OCI-LY3 (cell line): ENCODE results near the gene AGRN.
"Not testable (repeated sequence)": the region's sequence is repeated elsewhere in the genome, so short reads cannot be mapped to it uniquely, and the experiment has no call there.

Source experiments
- H2AFZ ChIP-seq: fragments of 200-600, 300-600 bp; shearing (Covaris generic); 2 replicates; pipeline ENCODE4 v1.6.0; 2014; ENCODE audit warnings: antibody characterized with exemption, low read depth, low read length
- H3K27ac ChIP-seq: fragments of 200-600, 300-600 bp; sonication (generic); 2 replicates; pipeline ENCODE4 v1.5.1; 2014; ENCODE audit warnings: mild to moderate bottlenecking, low read length, moderate library complexity, mixed read lengths
- H3K27me3 ChIP-seq: fragments of 200-600, 300-600 bp; sonication (generic); 2 replicates; pipeline ENCODE4 v1.6.1; 2014; ENCODE audit warnings: low read depth, low read length, mixed read lengths
- H3K36me3 ChIP-seq: fragments of 200-600, 300-600 bp; sonication (generic); replicated peaks from 2 replicates; pipeline ENCODE3; 2014; ENCODE audit warnings: low read depth, low read length, mixed read lengths
- H3K4me1 ChIP-seq: fragments of 300-600, 200-600 bp; sonication (generic); 2 replicates; pipeline ENCODE4 v1.6.1; 2014; ENCODE audit warnings: low read length, mixed read lengths
- H3K4me2 ChIP-seq: fragments of 200-600, 300-600 bp; sonication (generic); 2 replicates; pipeline ENCODE4 v1.6.1; 2014; ENCODE audit warnings: low read length, mixed read lengths
- H3K4me3 ChIP-seq: fragments of 300-600, 200-600 bp; sonication (generic); 2 replicates; pipeline ENCODE4 v1.5.1; 2014; ENCODE audit warnings: antibody characterized with exemption, mild to moderate bottlenecking, low read length, moderate library complexity
- H3K79me2 ChIP-seq: fragments of 300-600, 200-600 bp; shearing (Covaris generic); 2 replicates; pipeline ENCODE4 v1.6.1; 2014; ENCODE audit warnings: mild to moderate bottlenecking, low read length, mixed read lengths
- H3K9ac ChIP-seq: fragments of 300-600, 200-600 bp; shearing (Covaris generic); 2 replicates; pipeline ENCODE4 v1.6.0; 2014; ENCODE audit warnings: mild to moderate bottlenecking, low read length, moderate library complexity
- H3K9me3 ChIP-seq: fragments of 200-600, 300-600 bp; shearing (Covaris generic); 2 replicates; pipeline ENCODE4 v1.6.1; 2014; ENCODE audit warnings: low read length, mixed read lengths; ENCODE audit not compliant: insufficient read depth
- H4K20me1 ChIP-seq: fragments of 200-600, 300-600 bp; sonication (generic); 2 replicates; pipeline ENCODE4 v1.6.1; 2016; ENCODE audit warnings: low read length, mixed read lengths; ENCODE audit not compliant: insufficient read depth
- EZH2phosphoT487 ChIP-seq: fragments of 200-600 bp; shearing (Covaris generic); IDR thresholded peaks from 2 replicates; pipeline ENCODE4 v1.6.1; 2018; ENCODE audit warnings: antibody characterized with exemption, mixed run types, low read depth
- TF ChIP-seq, protein P1 (sequence below): fragments of 200-600, 300-600 bp; sonication (generic); IDR thresholded peaks from 2 replicates; pipeline ENCODE4 v1.5.1; 2014; ENCODE audit warnings: antibody characterized with exemption, low read length, low read depth

Gene AGRN

DNA sequence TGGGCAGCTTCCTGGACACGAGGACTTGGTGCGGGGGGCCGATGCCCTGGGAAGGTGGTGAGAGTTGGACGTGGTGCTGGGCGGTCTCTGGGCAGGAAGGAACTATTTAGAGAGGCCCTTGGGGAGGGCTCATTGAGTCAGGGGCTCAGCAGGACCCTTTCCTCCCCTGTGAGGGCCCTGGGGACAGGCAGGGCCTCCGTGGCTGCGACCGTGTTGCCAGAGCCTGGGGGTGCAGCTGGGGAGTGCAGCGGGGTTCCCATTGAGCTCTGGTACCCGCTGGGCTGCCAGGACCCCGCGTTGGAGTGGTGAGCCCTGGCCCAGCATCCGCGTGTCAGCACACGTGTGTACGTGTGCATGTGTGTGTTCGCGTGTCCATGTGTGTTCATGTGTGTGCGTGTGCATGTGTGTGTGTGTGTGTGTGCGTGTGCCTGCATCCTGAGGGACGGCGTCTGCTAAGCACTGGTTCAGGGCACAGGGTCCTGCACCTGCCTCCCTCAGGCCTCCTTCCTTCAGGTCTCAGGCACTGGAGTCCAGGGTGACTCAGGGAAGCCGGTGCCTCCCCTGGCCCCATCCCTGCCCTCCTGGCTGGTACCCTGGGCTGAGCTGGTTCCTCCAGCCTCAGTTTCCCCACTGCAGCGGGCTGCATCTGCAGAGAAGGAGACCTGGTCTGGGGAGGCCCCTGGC lies 43.5 kb downstream of the AGRN start:
- Histone ChIP-seq H3K4me2 (peak overlapping the region; percentile 97), H3K27ac (no peak overlapping the region; the same call in 1 of the 2 replicates), H3K79me2 (no peaks in the 10 kb centered on the region), H3K9me3 (no peaks in the 10 kb centered on the region), H3K4me3 (peak overlapping the region; percentile 81), H3K9ac (no peak overlapping the region), H3K4me1 (peaks cover 25% of the 10 kb centered on the region), H3K36me3 (no peaks in the 10 kb centered on the region), H3K27me3 (peaks cover 48% of the 10 kb centered on the region), H4K20me1 (no peaks in the 10 kb centered on the region), H2AFZ (no peak overlapping the region)
- TF ChIP-seq, protein P1, sequence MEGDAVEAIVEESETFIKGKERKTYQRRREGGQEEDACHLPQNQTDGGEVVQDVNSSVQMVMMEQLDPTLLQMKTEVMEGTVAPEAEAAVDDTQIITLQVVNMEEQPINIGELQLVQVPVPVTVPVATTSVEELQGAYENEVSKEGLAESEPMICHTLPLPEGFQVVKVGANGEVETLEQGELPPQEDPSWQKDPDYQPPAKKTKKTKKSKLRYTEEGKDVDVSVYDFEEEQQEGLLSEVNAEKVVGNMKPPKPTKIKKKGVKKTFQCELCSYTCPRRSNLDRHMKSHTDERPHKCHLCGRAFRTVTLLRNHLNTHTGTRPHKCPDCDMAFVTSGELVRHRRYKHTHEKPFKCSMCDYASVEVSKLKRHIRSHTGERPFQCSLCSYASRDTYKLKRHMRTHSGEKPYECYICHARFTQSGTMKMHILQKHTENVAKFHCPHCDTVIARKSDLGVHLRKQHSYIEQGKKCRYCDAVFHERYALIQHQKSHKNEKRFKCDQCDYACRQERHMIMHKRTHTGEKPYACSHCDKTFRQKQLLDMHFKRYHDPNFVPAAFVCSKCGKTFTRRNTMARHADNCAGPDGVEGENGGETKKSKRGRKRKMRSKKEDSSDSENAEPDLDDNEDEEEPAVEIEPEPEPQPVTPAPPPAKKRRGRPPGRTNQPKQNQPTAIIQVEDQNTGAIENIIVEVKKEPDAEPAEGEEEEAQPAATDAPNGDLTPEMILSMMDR = no peak
- no peak for TF ChIP-seq EZH2phosphoT487

DNA sequence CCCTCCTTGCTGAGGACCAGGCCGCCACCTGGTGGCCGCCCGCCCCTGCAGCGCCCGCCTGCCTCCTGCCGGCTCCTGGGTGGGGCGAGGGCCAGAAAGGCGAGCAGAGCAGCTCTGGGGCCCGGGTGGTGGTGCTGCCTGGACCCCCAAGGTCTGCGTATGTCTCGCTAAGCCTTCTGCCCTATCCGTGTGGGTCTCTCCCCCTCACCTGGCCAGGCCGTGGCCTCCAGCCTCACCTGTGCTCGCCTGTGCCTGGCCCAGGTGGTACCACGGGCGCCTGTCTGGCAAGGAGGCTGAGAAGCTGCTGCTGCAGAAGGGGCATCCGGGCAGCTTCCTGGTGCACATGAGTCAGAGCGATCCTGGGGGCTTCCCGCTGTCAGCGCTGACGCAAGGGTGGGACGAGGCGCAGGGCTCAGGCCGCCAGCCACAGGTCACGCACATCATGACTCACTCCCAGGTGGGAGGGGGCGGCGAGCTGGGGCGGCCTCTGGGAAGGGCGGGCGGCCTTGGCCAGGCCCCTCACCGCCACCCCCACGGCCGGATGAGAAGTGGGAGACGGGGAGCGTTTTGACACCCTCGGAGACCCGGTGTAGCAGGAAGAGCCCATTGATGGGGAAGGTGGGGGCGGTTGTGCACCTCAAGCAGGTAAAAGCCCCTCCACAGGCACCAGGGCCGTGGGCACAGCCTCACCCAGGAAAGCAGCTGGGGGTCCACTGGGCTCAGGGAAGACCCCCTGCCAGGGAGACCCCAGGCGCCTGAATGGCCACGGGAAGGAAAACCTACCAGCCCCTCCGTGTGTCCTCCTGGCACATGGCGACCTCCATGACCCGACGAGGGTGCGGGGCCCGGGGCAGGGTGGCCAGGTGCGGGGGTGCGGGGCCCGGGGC lies 44.3 kb downstream of the AGRN start:
- Histone ChIP-seq H3K79me2 (no peaks in the 10 kb centered on the region), H3K9ac (peak overlapping the region; percentile 53), H4K20me1 (no peaks in the 10 kb centered on the region), H3K9me3 (no peaks in the 10 kb centered on the region), H2AFZ (peak overlapping the region; percentile 68; the same call in 1 of the 2 replicates), H3K4me1 (peaks cover 25% of the 10 kb centered on the region), H3K27me3 (peaks cover 43% of the 10 kb centered on the region), H3K4me2 (peak overlapping the region; percentile 97), H3K27ac (peak overlapping the region; percentile 47), H3K36me3 (no peaks in the 10 kb centered on the region), H3K4me3 (peak overlapping the region; percentile 81)
- TF ChIP-seq, protein P1 = peak; percentile 92
- no peak for TF ChIP-seq EZH2phosphoT487

DNA sequence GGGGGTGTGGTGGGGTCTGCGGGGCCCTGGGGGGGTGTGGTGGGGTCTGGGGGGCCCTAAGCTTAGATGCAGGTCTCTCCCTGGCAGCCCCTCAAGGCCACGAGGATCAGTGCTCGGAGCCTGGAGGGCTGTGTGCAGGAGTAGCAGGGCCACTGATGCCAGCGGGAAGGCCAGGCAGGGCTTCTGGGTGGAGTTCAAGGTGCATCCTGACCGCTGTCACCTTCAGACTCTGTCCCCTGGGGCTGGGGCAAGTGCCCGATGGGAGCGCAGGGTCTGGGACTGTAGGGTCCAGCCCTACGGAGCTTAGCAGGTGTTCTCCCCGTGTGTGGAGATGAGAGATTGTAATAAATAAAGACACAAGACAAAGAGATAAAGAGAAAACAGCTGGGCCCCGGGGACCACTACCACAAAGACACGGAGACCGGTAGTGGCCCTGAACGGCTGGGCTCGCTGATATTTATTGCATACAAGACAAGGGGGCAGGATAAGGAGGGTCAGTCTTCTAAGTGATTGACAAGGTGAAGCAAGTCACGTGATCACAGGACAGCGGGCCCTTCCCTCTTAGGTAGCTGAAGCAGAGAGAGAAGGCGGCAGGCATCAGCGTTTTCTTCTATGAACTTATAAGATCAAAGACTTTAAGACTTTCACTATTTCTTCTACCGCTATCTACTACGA lies 45.5 kb downstream of the AGRN start:
- Histone ChIP-seq H3K79me2 (no peaks in the 10 kb centered on the region), H2AFZ (no peak overlapping the region), H3K36me3 (no peaks in the 10 kb centered on the region), H3K9me3 (no peaks in the 10 kb centered on the region), H3K4me1 (peaks cover 25% of the 10 kb centered on the region), H3K4me2 (peak overlapping the region; percentile 30), H3K27me3 (peaks cover 36% of the 10 kb centered on the region), H3K9ac (no peak overlapping the region), H3K27ac (no peak overlapping the region), H3K4me3 (peak overlapping the region; percentile 42; the same call in 1 of the 2 replicates), H4K20me1 (no peaks in the 10 kb centered on the region)
- no peak for TF ChIP-seq EZH2phosphoT487
- TF ChIP-seq, protein P1 = no peak

DNA sequence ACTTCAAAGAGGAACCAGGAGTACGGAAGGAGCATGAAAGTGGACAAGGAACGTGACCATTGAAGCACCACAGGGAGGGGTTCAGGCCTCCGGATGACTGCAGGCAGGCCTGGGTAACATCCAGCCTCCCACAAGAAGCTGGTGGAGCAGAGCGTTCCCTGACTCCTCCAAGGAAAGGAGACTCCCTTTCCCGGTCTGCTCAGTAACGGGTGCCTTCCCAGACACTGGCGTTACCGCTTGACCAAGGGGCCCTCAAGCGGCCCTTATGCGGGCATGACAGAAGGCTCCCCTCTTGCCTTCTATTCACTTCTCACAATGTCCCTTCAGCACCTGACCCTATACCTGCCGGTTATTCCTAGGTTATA lies 46.0 kb downstream of the AGRN start:
- peak overlapping the region; percentile 30; the same call in 1 of the 2 replicates for H3K4me2 ChIP-seq
- H3K27ac ChIP-seq, H3K79me2 ChIP-seq, H4K20me1 ChIP-seq, H3K9ac ChIP-seq, H2AFZ ChIP-seq, H3K36me3 ChIP-seq, H3K9me3 ChIP-seq: not testable (repeated sequence)
- H3K4me3 ChIP-seq = peak overlapping the region; percentile 42; the same call in 1 of the 2 replicates
- peaks cover 26% of the 10 kb centered on the region for H3K4me1 ChIP-seq
- peaks cover 33% of the 10 kb centered on the region for H3K27me3 ChIP-seq
